ENCODE measurements around the gene TMEM219.

TMEM219 gene

GRCh38 chr16:29983420-29984136 is 21.7 kb downstream of the TMEM219 start:
- DNase-seq: no peak

- DNase-seq: no peak
Observed at GRCh38 chr16:29984137-29984763, 22.4 kb downstream of the TMEM219 start.

- DNase-seq: no peak
Observed at GRCh38 chr16:29984764-29985147, 22.9 kb downstream of the TMEM219 start.

- DNase-seq: no peak
Observed at GRCh38 chr16:29985271-29985811, 23.5 kb downstream of the TMEM219 start.

- DNase-seq: no peak
Observed at GRCh38 chr16:29986231-29986630, 24.4 kb downstream of the TMEM219 start.

- DNase-seq: no peak
Observed at GRCh38 chr16:29986931-29987330, 25.1 kb downstream of the TMEM219 start.

- no peak for DNase-seq
Observed at GRCh38 chr16:29987371-29988085, 25.6 kb downstream of the TMEM219 start.

GRCh38 chr16:29988346-29989075 is 26.6 kb downstream of the TMEM219 start:
- DNase-seq: no peak

- no peak for DNase-seq
Observed at GRCh38 chr16:29989111-29989858, 27.4 kb downstream of the TMEM219 start.

- DNase-seq: no peak
Observed at GRCh38 chr16:29990034-29990433, 28.2 kb downstream of the TMEM219 start.

GRCh38 chr16:29990883-29991570 is 29.1 kb downstream of the TMEM219 start:
- DNase-seq: no peak

- DNase-seq: no peak
Observed at GRCh38 chr16:29991571-29991904, 29.7 kb downstream of the TMEM219 start.

- DNase-seq: no peak
Observed at GRCh38 chr16:29992344-29992967, 30.6 kb downstream of the TMEM219 start.

GRCh38 chr16:29993191-29993902 is 31.5 kb downstream of the TMEM219 start:
- no peak for DNase-seq

GRCh38 chr16:29993903-29994599 is 32.2 kb downstream of the TMEM219 start:
- DNase-seq: no peak

- DNase-seq: peak; percentile 66
Observed at GRCh38 chr16:29994600-29995323, 32.9 kb downstream of the TMEM219 start.

GRCh38 chr16:29995324-29995910 is 33.5 kb downstream of the TMEM219 start, which contains the start of gene HIRIP3:
TSS of gene HIRIP3 (minus strand) at chr16:29995617. CDS start at chr16:29995605, 12 bp downstream.
- peak; percentile 82 for DNase-seq

- DNase-seq: peak; percentile 94
Observed at GRCh38 chr16:29995911-29996765, 34.3 kb downstream of the TMEM219 start, which contains the start of gene INO80E. TSS of gene INO80E (plus strand) at chr16:29996241. CDS start at chr16:29996311, 70 bp downstream.

All from T1000 (cell line).